ENCODE results near the gene RPN1.
"Not testable (repeated sequence)": the region's sequence is repeated elsewhere in the genome, so short reads cannot be mapped to it uniquely, and the experiment has no call there.

Gene RPN1

GRCh38 chr3:128607710-128608048 lies 42.9 kb downstream of the RPN1 start:
- DNase-seq, result peak in 1 of 14 donors; percentile 51

DNA sequence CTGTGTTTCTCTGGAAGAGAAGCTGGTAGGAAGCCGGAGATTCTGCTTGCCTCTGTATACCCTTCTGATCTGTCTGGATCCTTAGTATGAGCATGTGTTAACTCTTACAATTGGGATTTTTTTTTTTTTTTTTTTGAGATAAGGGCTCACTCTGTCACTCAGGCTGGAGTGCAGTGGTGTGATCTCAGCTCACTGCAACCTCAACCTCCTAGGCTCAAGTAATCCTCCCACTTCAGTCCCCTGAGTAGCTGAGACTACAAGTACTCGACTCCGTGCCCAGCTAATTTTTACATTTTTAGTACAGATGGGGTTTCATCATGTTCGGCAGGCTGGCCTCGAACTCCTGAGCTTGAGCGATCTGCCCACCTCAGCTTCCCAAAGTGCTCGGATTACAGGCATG lies 44.5 kb downstream of the RPN1 start:
- no peak for DNase-seq

- DNase-seq, result no peak
These were observed 45.2 kb downstream of the RPN1 start for GRCh38 chr3:128605091-128606046.

- DNase-seq, result peak in 4 of 14 donors; percentile 4 to 42 (median 19)
These were observed 46.5 kb downstream of the RPN1 start for GRCh38 chr3:128603811-128604775.

DNA sequence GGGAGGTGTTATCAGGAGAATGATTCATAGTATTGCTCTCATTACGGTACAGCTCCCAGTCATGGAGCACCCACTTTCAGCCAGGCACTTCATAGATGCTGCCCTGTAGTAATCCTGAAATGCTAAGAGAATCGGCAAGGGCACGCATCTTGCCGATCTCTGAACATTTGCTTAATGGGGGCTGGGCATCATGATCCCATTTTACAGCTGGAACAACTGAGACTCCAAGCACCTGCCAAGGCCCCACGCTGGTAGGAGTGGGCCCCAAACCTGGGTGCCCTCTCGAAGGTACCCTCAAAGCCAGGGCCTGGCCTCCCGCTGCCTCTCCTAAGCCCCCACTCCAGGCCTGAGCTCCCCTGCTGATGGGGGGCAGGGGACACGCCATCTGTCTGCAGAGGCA lies 47.3 kb downstream of the RPN1 start:
- DNase-seq, result no peak

DNA sequence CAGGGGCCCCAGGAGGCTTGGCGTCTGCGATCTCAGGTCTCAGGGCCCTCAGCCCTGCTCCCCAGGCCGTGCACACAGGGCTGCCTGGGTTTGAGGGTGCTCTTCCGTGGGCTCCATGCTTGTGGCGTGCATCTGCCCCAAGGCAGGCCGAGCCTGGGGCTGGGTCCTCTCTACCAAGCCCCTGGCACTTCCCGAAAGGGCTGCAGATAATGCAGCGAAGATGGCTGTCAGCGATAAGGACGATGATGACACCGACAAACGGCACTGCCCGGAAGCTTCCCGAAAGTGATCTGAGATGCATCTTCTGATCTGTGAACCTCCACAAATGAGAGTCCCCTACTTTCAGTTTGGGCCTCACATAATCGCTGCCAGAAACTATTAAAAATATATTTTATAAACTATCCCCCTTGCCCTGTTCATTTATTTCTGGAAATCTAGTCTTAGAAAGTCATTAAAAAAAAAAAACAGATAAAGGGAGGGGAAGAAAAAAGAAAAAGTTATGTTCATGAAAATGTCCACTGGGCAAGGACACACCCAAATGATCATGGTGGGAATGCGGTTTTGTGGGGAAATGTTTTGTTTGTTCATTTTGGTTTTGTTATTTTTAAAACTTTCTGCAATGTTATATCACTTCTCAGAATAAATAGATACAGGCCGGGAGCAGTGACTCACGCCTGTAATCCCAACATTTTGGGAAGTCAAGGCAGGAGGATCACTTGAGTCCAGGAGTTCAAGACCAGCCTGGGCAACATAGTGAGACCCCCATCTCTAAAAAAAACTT lies 51.5 kb downstream of the RPN1 start:
- no peak for DNase-seq

DNA sequence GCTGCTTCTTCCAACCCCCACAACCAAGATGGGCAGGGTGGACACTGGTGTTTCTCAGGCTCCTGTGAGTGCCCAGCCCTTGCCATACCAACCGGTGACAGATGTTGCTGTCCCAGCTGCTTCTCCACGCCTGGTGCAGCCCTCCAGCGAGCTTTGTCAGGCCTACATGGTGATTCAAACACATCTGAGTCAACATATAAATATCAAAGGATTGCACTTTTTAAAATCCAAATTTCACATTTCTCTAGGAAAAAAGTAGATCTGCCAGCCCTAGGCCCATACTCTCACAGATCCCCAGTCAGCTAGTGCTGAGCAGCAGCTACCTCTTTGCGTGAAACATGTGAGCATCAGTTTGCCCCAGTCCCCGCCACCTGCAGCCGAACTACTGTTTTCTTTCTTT lies 52.7 kb downstream of the RPN1 start:
- no peak for DNase-seq

DNA sequence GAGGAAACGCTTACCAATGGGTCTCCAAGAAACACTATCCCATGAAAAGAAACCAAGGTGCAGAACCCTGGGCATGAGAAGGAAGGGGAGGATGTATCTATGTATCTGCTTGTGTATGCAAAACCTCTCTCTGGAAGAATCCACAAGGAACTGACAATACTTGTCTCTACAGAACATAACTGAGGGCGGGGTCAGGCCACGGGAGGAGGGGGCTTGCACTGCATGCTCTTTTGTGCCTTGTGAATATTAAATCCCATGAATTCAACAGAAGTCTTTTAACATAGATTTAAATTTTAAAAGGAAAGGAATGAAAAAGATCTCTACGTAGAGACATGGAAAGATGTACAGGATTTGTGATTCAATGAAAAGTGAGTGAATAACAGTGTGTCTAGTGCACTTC lies 57.8 kb downstream of the RPN1 start:
- DNase-seq, result no peak

DNA sequence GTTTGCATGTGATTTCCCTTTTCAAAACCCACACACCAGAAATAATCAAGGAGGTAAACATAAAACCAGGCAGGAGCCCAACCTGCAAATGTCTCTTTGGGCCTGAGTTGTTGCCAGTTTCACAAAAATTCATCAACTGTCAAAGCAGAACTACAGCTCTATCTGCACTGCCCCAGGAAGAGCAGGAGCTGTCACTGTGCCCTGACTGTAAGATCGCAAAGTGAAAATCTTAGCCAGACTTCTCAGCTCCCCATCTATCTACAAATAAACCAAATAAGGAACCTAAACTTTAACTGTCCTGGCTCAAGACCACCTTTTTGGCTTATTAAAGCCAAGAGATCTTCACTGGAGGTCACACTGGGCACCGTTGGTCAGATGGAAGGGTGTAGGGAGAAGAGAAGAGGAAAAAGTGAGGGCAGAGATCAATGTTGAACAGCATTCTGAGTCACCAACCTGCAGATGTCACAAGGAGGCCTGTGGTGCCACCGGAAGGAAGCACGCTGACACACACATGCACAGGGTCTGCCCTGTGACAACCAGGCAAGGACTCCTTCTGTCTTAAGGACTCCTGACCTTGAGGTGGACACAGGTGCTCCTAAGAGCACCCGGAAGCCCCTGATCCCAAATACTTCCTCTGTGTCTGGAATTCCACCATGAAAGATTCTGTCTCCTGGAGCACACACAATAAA lies 58.7 kb downstream of the RPN1 start:
- DNase-seq, result no peak

- DNase-seq, result no peak
These were observed 59.7 kb downstream of the RPN1 start for GRCh38 chr3:128590948-128591347.

GRCh38 chr3:128589985-128590384 lies 60.6 kb downstream of the RPN1 start:
- not testable (repeated sequence) for DNase-seq

DNA sequence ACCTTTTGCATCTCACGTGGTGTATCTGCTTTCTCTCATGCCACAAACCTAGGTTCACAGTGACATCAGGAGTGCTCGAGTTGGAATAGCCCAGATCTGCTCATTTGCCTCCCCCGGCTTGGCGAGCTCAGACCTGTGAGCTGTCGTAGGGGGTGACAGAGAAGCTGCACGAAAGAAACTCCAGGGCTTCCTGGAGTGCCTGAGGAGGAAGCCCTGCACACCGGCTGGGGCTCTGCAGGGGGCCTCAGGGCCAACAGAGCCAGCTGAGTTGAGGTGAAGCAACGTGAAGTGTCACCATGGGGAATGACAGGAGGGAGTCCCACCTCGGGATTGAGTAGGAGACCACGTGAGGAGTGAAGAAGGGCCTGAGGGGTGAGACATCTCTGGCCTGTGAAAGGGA lies 62.5 kb downstream of the RPN1 start:
- no peak for DNase-seq

DNA sequence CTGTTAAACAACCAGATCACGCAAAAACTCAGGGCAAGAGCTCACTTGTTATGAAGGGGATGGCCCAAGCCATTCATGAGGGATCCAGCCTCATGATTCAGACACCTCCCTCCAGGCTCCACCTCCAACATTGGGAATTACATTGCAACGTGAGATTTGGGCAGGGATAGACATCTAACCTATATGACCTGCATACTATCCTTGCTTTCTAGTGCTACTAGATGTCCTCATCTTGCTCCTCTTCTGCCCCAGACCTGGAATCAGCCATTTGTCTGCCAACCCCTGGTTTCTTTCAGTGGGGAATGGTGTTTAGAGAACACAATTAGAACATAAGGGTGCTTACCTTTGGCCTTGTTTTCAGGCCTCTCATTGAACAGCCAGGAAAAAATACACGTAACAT lies 63.2 kb downstream of the RPN1 start:
- DNase-seq, result no peak

DNA sequence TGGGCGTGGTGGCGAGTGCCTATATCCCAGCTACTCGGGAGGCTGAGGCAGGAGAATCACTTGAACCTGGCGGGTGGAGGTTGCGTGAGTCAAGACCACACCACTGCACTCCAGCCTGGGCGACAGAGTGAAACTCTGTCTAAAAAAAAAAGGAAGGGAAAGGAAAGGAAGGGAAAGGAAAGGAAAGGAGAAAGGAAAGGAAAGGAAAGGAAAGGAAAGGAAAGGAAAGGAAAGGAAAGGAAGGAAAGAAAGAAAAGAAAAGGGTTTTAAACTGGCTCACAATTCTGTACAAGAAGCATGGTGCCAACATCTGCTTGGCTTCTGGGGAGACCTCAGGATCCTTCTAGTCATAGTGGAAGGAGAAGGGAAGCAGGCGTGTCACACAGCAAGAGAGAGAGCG lies 63.7 kb downstream of the RPN1 start:
- not testable (repeated sequence) for DNase-seq

- DNase-seq, result not testable (repeated sequence)
These were observed 64.2 kb downstream of the RPN1 start for GRCh38 chr3:128586391-128586790.

GRCh38 chr3:128585974-128586373 lies 64.6 kb downstream of the RPN1 start:
- no peak for DNase-seq

- DNase-seq, result no peak
These were observed 65.4 kb downstream of the RPN1 start for GRCh38 chr3:128585189-128585588.

DNA sequence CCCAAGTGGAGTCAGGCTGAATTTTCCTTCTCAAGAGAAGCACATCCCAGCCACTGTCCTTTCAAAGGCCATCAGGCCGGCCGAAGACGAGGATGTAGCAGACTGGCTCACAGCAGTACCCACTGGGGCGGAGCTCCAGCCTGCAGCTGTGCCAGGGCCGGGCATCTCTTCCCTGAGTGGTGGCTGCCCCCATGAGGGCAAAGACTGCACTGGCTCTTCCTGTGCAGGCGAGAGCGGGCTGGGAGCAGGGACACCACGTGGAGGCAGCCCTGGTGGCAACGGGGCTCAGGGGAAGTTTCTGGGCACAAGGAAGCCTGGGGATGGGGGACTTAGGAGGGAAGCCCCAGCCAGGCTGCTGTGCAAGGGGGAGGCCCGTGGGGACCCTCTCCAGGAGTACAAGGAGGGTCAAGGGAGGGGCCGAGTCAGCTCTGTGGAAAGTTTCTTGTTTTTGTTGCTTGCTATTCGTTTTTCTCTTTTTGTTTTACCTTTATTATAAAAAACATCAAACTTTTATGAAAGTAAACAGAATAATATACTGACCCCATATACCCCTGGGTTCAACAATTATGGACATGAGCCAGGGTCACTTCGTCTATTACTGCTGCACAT lies 66.1 kb downstream of the RPN1 start:
- peak in 13 of 14 donors; percentile 5 to 75 (median 55) for DNase-seq

DNA sequence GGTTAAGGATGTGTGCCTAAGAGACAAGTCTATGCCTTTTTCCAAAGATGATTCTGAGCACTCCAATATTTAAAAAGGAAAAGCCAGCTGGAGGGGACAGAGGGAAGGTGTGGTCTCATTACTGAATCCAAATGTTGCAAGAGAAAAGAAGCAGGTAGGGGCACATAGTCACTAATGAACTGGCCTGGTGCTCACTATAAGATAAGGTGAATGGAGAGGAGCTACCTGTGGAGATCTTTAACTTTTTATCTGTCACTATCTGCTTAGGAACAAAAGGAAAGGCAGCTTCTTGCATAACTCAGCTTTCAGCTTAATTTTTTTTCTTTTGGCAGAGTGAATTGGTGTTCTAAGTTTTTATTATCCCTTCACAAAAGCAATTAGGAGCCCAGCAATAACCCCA lies 69.1 kb downstream of the RPN1 start:
- no peak for DNase-seq

GRCh38 chr3:128579927-128580326 lies 70.7 kb downstream of the RPN1 start:
- DNase-seq, result no peak

- DNase-seq, result no peak
These were observed 72.3 kb downstream of the RPN1 start for GRCh38 chr3:128578346-128578745.

Data from C1 segment of cervical spinal cord (tissue), 14 donors.